Pancreas (tissue), 10 donors: ENCODE measurements around the gene HSPB7. TPM values are rescaled to one million over a fixed set of nuclear protein-coding genes. Genes with fewer than 3 reads are reported as not detected.
A peak's percentile ranks its signal among the peaks of the same experiment; 100 is the strongest.
"Not testable (repeated sequence)": the region's sequence is repeated elsewhere in the genome, so short reads cannot be mapped to it uniquely, and the experiment has no call there.

Experiments used
- ATAC-seq, 4 donors: fragments of 200-7000 bp; cut with Tn5 transposase; one replicate each; pipeline versions ENCODE4 v1.8.0 to v1.9.1; 2020; ENCODE audit warnings: mild to moderate bottlenecking in 4 of 4, moderate library complexity in 4 of 4
- DNase-seq, 6 donors: peaks; one replicate each; pipeline ENCODE4 v3.0.0-alpha.2; 2020
- FAIRE-seq: peaks from 2 replicates; lab custom pipeline; 2012; peaks lifted over from hg19 to GRCh38; lab: Jason Lieb, UNC
- H3K27ac ChIP-seq, 4 donors: fragments of 200-600 bp; sonication (generic); 1 replicate in 3 of 4; 2 replicates in 1 of 4; pipeline versions ENCODE4 v1.5.0 to v1.8.0; 2020
- H3K27me3 ChIP-seq, 4 donors: fragments of 200-600 bp; one replicate each; pipeline ENCODE4 v1.8.0; 2021
- H3K36me3 ChIP-seq, 3 donors: fragments of 200-600 bp; sonication (generic) in 1 of 3; one replicate each; pipeline versions ENCODE4 v1.5.0 to v1.8.0; 2020 to 2021
- H3K4me1 ChIP-seq, 3 donors: fragments of 200-600 bp; one replicate each; pipeline ENCODE4 v1.8.0; 2021
- H3K4me3 ChIP-seq, 4 donors: fragments of 200-600 bp; sonication (generic) in 2 of 4; one replicate each; pipeline versions ENCODE4 v1.5.0 to v1.8.0; 2020 to 2021
- H3K9me3 ChIP-seq, 4 donors: fragments of 200-600 bp; one replicate each; pipeline ENCODE4 v1.8.0; 2021
- CTCF ChIP-seq, 4 donors: fragments of 200-600 bp; sonication (generic) in 3 of 4; IDR thresholded peaks; one replicate each; pipeline versions ENCODE4 v1.5.0 to v1.8.0; 2021; ENCODE audit warnings: antibody characterized with exemption in 4 of 4
- WGBS, 2 donors: extraction: QIAGEN DNeasy Blood & Tissue Kit; methylation state at CpG; one replicate each; pipeline ENCODE4 v1.1.7; 2013; 5-methylcytosine and 5-hydroxymethylcytosine counted together
- intact Hi-C, 3 donors: fragments of 100-400 bp; cut with DNase I; formaldehyde crosslinking; loops; one replicate each; pipeline versions ENCODE4 v1.11.1 to v1.14.2; 2022
- polyA plus RNA-seq, 2 donors: library from polyadenylated mRNA; stranded (reverse); fragments of 200-250 nt; gene quantifications; one replicate each; pipeline ENCODE4 v1.2.3, GENCODE V29; 2013
- total RNA-seq, 6 donors: library from RNA; stranded (reverse); fragmentation: NEBNext Ultra II Directional in 4 of 6; extraction: Animal tissue kit (Norgen Biotek cat#: 25700) in 4 of 6; gene quantifications; one replicate each; pipeline versions ENCODE4 v1.2.1 to v1.2.4, GENCODE V29; 2021 to 2023
- donor health status: healthy with polysubstance abuse.
- donor health status: DM: no; HTN: no; CAD: no; lungs with moderate emphysema.
- donor health status: DM: no; HTN: no; CAD: no.
- donor health status: control.
- donor health status: control.
- donor health status: Bipolar disorder and iron deficiency.
- donor health status: DM: yes; HTN: yes; CAD: no.
- donor health status: DM: no; HTN: no; CAD: no.
- donor health status: DM: no; HTN: no; CAD: no.
- donor health status: DM: yes; HTN: yes; CAD: no.

HSPB7 gene
- total and polyA plus RNA-seq, 8 donors = 0.65 to 10.9 (median 2.2) TPM

- no peak overlapping the region for H3K4me3 ChIP-seq
- no peaks in the 10 kb centered on the region for H3K9me3 ChIP-seq
- TF ChIP-seq CTCF (IDR thresholded peaks at IDR 0.05) = no peak
- no peak overlapping the region for H3K27ac ChIP-seq
- no peak for DNase-seq
- 82 to 87% methylated on average over 7 of the region's 7 CpGs for WGBS, 2 donors
- no peak for FAIRE-seq
- no peak for ATAC-seq
- intact Hi-C loops = loop anchor here in 2 of 3 donors (5.0 kb wide), 1 partner anchor 48 kb away; no protein-coding TSS in a partner anchor
- H3K4me1 ChIP-seq = no peaks in the 10 kb centered on the region
- no peaks in the 10 kb centered on the region for H3K36me3 ChIP-seq
- no peaks in the 10 kb centered on the region for H3K27me3 ChIP-seq
Measured at GRCh38 chr1:16054598-16055540, 37.0 kb upstream of the HSPB7 start.

- DNase-seq (no peak), FAIRE-seq (no peak), ATAC-seq (no peak)
- intact Hi-C loops = loop anchor here in 1 of 3 donors (5.0 kb wide), 1 partner anchor 47 kb away; no protein-coding TSS in a partner anchor
- no peaks in the 10 kb centered on the region for H3K4me1 ChIP-seq
- 72 to 76% methylated on average over 7 to 8 of the region's 8 CpGs for WGBS, 2 donors
- no peak for TF ChIP-seq CTCF (IDR thresholded peaks at IDR 0.05)
- H3K9me3 ChIP-seq = no peaks in the 10 kb centered on the region
- H3K36me3 ChIP-seq = no peaks in the 10 kb centered on the region
- H3K27me3 ChIP-seq = no peaks in the 10 kb centered on the region
- H3K27ac ChIP-seq = no peak overlapping the region
- H3K4me3 ChIP-seq = no peak overlapping the region
Measured at GRCh38 chr1:16053781-16054502, 36.1 kb upstream of the HSPB7 start.

- 80 to 81% methylated on average over 12 of the region's 12 CpGs for WGBS, 2 donors
- not testable (repeated sequence) for FAIRE-seq, H3K27ac ChIP-seq, H3K27me3 ChIP-seq, H3K4me1 ChIP-seq, H3K4me3 ChIP-seq, H3K9me3 ChIP-seq, H3K36me3 ChIP-seq, ATAC-seq
- intact Hi-C loops = loop anchor here in 1 of 3 donors (5.0 kb wide), 1 partner anchor 45 kb away; no protein-coding TSS in a partner anchor
- DNase-seq = peak in 1 of 6 donors; percentile 63
Measured at GRCh38 chr1:16051949-16052348, 34.1 kb upstream of the HSPB7 start.

GRCh38 chr1:16051039-16051438 lies 33.2 kb upstream of the HSPB7 start:
- no peak for DNase-seq
- H3K27me3 ChIP-seq = no peaks in the 10 kb centered on the region
- no peak overlapping the region for H3K4me3 ChIP-seq
- ATAC-seq = no peak
- no peaks in the 10 kb centered on the region for H3K4me1 ChIP-seq
- intact Hi-C loops = loop anchor here in 1 of 3 donors (5.0 kb wide), 1 partner anchor 44 kb away; no protein-coding TSS in a partner anchor
- no peaks in the 10 kb centered on the region for H3K9me3 ChIP-seq
- FAIRE-seq = no peak
- H3K27ac ChIP-seq = no peak overlapping the region
- 82 to 89% methylated on average over 3 of the region's 3 CpGs for WGBS, 2 donors
- no peak for TF ChIP-seq CTCF (IDR thresholded peaks at IDR 0.05)
- H3K36me3 ChIP-seq = no peaks in the 10 kb centered on the region

- H3K4me1 ChIP-seq = no peaks in the 10 kb centered on the region
- no peaks in the 10 kb centered on the region for H3K9me3 ChIP-seq
- no peak for FAIRE-seq
- DNase-seq = peak in 1 of 6 donors; percentile 63
- intact Hi-C loops = loop anchor here in 1 of 3 donors (5.0 kb wide), 1 partner anchor 43 kb away; no protein-coding TSS in a partner anchor
- 85 to 87% methylated on average over 7 of the region's 7 CpGs for WGBS, 2 donors
- no peak for ATAC-seq
- H3K27me3 ChIP-seq = no peaks in the 10 kb centered on the region
- H3K27ac ChIP-seq = no peak overlapping the region
- TF ChIP-seq CTCF (IDR thresholded peaks at IDR 0.05) = no peak
- H3K36me3 ChIP-seq = no peaks in the 10 kb centered on the region
- no peak overlapping the region for H3K4me3 ChIP-seq
Measured at GRCh38 chr1:16050328-16050727, 32.5 kb upstream of the HSPB7 start.
